ENCODE data around the gene CCDC92.

The CCDC92 gene

GRCh38 chr12:123928274-123928865 is 44.3 kb downstream of the CCDC92 start:
- no peak overlapping the region for H3K9ac ChIP-seq (ENCODE audit: low read depth in 1 of 2, low read length in 2 of 2)
- no peak overlapping the region for H3K27ac ChIP-seq (ENCODE audit: low read depth in 2 of 2, low read length in 2 of 2)
- peaks cover 0 to 6% of the 10 kb centered on the region in 2 donors for H3K27me3 ChIP-seq (ENCODE audit: control insufficient read depth in 2 of 2, insufficient read depth in 2 of 2, low read length in 2 of 2)
- no peaks in the 10 kb centered on the region for H3K9me3 ChIP-seq (ENCODE audit: control insufficient read depth in 2 of 2, low read length in 2 of 2)
- no peaks in the 10 kb centered on the region for H3K4me1 ChIP-seq (ENCODE audit: control insufficient read depth in 2 of 2, insufficient read depth in 2 of 2, low read length in 2 of 2)
- H3K36me3 ChIP-seq (ENCODE audit: control insufficient read depth in 2 of 2, insufficient read depth in 2 of 2, low read length in 2 of 2) = no peaks in the 10 kb centered on the region
- H3K4me3 ChIP-seq (ENCODE audit: low read length in 2 of 2) = no peak overlapping the region

GRCh38 chr12:123924539-123924938 is 48.1 kb downstream of the CCDC92 start:
- no peaks in the 10 kb centered on the region for H3K9me3 ChIP-seq (ENCODE audit: control insufficient read depth in 2 of 2, low read length in 2 of 2)

GRCh38 chr12:123923927-123924326 is 48.7 kb downstream of the CCDC92 start:
- Histone ChIP-seq H3K27me3 (ENCODE audit: control insufficient read depth in 2 of 2, insufficient read depth in 2 of 2, low read length in 2 of 2) (peaks cover 0 to 6% of the 10 kb centered on the region in 2 donors), H3K4me3 (ENCODE audit: low read length in 2 of 2) (no peak overlapping the region), H3K9ac (ENCODE audit: low read depth in 1 of 2, low read length in 2 of 2) (no peak overlapping the region), H3K27ac (ENCODE audit: low read depth in 2 of 2, low read length in 2 of 2) (no peak overlapping the region), H3K9me3 (ENCODE audit: control insufficient read depth in 2 of 2, low read length in 2 of 2) (no peaks in the 10 kb centered on the region), H3K36me3 (ENCODE audit: control insufficient read depth in 2 of 2, insufficient read depth in 2 of 2, low read length in 2 of 2) (no peaks in the 10 kb centered on the region), H3K4me1 (ENCODE audit: control insufficient read depth in 2 of 2, insufficient read depth in 2 of 2, low read length in 2 of 2) (no peaks in the 10 kb centered on the region)

More at GRCh38 chr12:123924539-123924938, 48.1 kb downstream of the CCDC92 start:
- H3K4me3 ChIP-seq (ENCODE audit: low read length in 2 of 2) = no peak overlapping the region
- H3K9ac ChIP-seq (ENCODE audit: low read depth in 1 of 2, low read length in 2 of 2) = no peak overlapping the region
- H3K27ac ChIP-seq (ENCODE audit: low read depth in 2 of 2, low read length in 2 of 2) = no peak overlapping the region
- H3K27me3 ChIP-seq (ENCODE audit: control insufficient read depth in 2 of 2, insufficient read depth in 2 of 2, low read length in 2 of 2) = peaks cover 0 to 6% of the 10 kb centered on the region in 2 donors
- no peaks in the 10 kb centered on the region for H3K36me3 ChIP-seq (ENCODE audit: control insufficient read depth in 2 of 2, insufficient read depth in 2 of 2, low read length in 2 of 2)
- no peaks in the 10 kb centered on the region for H3K4me1 ChIP-seq (ENCODE audit: control insufficient read depth in 2 of 2, insufficient read depth in 2 of 2, low read length in 2 of 2)

GRCh38 chr12:123923038-123923437 is 49.6 kb downstream of the CCDC92 start:
- peaks cover 0 to 6% of the 10 kb centered on the region in 2 donors for H3K27me3 ChIP-seq (ENCODE audit: control insufficient read depth in 2 of 2, insufficient read depth in 2 of 2, low read length in 2 of 2)
- no peak overlapping the region for H3K27ac ChIP-seq (ENCODE audit: low read depth in 2 of 2, low read length in 2 of 2)
- H3K36me3 ChIP-seq (ENCODE audit: control insufficient read depth in 2 of 2, insufficient read depth in 2 of 2, low read length in 2 of 2) = no peaks in the 10 kb centered on the region
- no peak overlapping the region for H3K9ac ChIP-seq (ENCODE audit: low read depth in 1 of 2, low read length in 2 of 2)
- no peaks in the 10 kb centered on the region for H3K9me3 ChIP-seq (ENCODE audit: control insufficient read depth in 2 of 2, low read length in 2 of 2)
- no peaks in the 10 kb centered on the region for H3K4me1 ChIP-seq (ENCODE audit: control insufficient read depth in 2 of 2, insufficient read depth in 2 of 2, low read length in 2 of 2)
- no peak overlapping the region for H3K4me3 ChIP-seq (ENCODE audit: low read length in 2 of 2)

- Histone ChIP-seq H3K4me1 (ENCODE audit: control insufficient read depth in 2 of 2, insufficient read depth in 2 of 2, low read length in 2 of 2) (peaks cover 0 to 3% of the 10 kb centered on the region in 2 donors), H3K4me3 (ENCODE audit: low read length in 2 of 2) (no peak overlapping the region), H3K27me3 (ENCODE audit: control insufficient read depth in 2 of 2, insufficient read depth in 2 of 2, low read length in 2 of 2) (no peaks in the 10 kb centered on the region)
Observed at GRCh38 chr12:123919980-123920360, 52.7 kb downstream of the CCDC92 start.

GRCh38 chr12:123917337-123917850 is 55.2 kb downstream of the CCDC92 start:
- no peak overlapping the region for H3K4me3 ChIP-seq (ENCODE audit: low read length in 2 of 2)
- no peaks in the 10 kb centered on the region for H3K36me3 ChIP-seq (ENCODE audit: control insufficient read depth in 2 of 2, insufficient read depth in 2 of 2, low read length in 2 of 2)
- H3K27me3 ChIP-seq (ENCODE audit: control insufficient read depth in 2 of 2, insufficient read depth in 2 of 2, low read length in 2 of 2) = no peaks in the 10 kb centered on the region
- H3K4me1 ChIP-seq (ENCODE audit: control insufficient read depth in 2 of 2, insufficient read depth in 2 of 2, low read length in 2 of 2) = peaks cover 0 to 3% of the 10 kb centered on the region in 2 donors
- no peak overlapping the region for H3K27ac ChIP-seq (ENCODE audit: low read depth in 2 of 2, low read length in 2 of 2)
- no peaks in the 10 kb centered on the region for H3K9me3 ChIP-seq (ENCODE audit: control insufficient read depth in 2 of 2, low read length in 2 of 2)
- H3K9ac ChIP-seq (ENCODE audit: low read depth in 1 of 2, low read length in 2 of 2) = no peak overlapping the region

More at GRCh38 chr12:123919980-123920360, 52.7 kb downstream of the CCDC92 start:
- no peaks in the 10 kb centered on the region for H3K9me3 ChIP-seq (ENCODE audit: control insufficient read depth in 2 of 2, low read length in 2 of 2)
- no peaks in the 10 kb centered on the region for H3K36me3 ChIP-seq (ENCODE audit: control insufficient read depth in 2 of 2, insufficient read depth in 2 of 2, low read length in 2 of 2)
- no peak overlapping the region for H3K9ac ChIP-seq (ENCODE audit: low read depth in 1 of 2, low read length in 2 of 2)
- H3K27ac ChIP-seq (ENCODE audit: low read depth in 2 of 2, low read length in 2 of 2) = no peak overlapping the region

- H3K27ac ChIP-seq (ENCODE audit: low read depth in 2 of 2, low read length in 2 of 2) = no peak overlapping the region
- peaks cover 0 to 3% of the 10 kb centered on the region in 2 donors for H3K4me1 ChIP-seq (ENCODE audit: control insufficient read depth in 2 of 2, insufficient read depth in 2 of 2, low read length in 2 of 2)
- H3K4me3 ChIP-seq (ENCODE audit: low read length in 2 of 2) = no peak overlapping the region
- H3K9me3 ChIP-seq (ENCODE audit: control insufficient read depth in 2 of 2, low read length in 2 of 2) = no peaks in the 10 kb centered on the region
- no peaks in the 10 kb centered on the region for H3K27me3 ChIP-seq (ENCODE audit: control insufficient read depth in 2 of 2, insufficient read depth in 2 of 2, low read length in 2 of 2)
- H3K36me3 ChIP-seq (ENCODE audit: control insufficient read depth in 2 of 2, insufficient read depth in 2 of 2, low read length in 2 of 2) = no peaks in the 10 kb centered on the region
- no peak overlapping the region for H3K9ac ChIP-seq (ENCODE audit: low read depth in 1 of 2, low read length in 2 of 2)
Observed at GRCh38 chr12:123916729-123917128, 55.9 kb downstream of the CCDC92 start.

GRCh38 chr12:123914726-123915333 is 57.8 kb downstream of the CCDC92 start:
- Histone ChIP-seq H3K27me3 (ENCODE audit: control insufficient read depth in 2 of 2, insufficient read depth in 2 of 2, low read length in 2 of 2) (no peaks in the 10 kb centered on the region), H3K27ac (ENCODE audit: low read depth in 2 of 2, low read length in 2 of 2) (no peak overlapping the region), H3K36me3 (ENCODE audit: control insufficient read depth in 2 of 2, insufficient read depth in 2 of 2, low read length in 2 of 2) (no peaks in the 10 kb centered on the region), H3K9me3 (ENCODE audit: control insufficient read depth in 2 of 2, low read length in 2 of 2) (no peaks in the 10 kb centered on the region), H3K4me3 (ENCODE audit: low read length in 2 of 2) (no peak overlapping the region), H3K4me1 (ENCODE audit: control insufficient read depth in 2 of 2, insufficient read depth in 2 of 2, low read length in 2 of 2) (peaks cover 0 to 3% of the 10 kb centered on the region in 2 donors), H3K9ac (ENCODE audit: low read depth in 1 of 2, low read length in 2 of 2) (no peak overlapping the region)

- H3K4me3 ChIP-seq (ENCODE audit: low read length in 2 of 2) = no peak overlapping the region
- no peaks in the 10 kb centered on the region for H3K27me3 ChIP-seq (ENCODE audit: control insufficient read depth in 2 of 2, insufficient read depth in 2 of 2, low read length in 2 of 2)
- no peak overlapping the region for H3K27ac ChIP-seq (ENCODE audit: low read depth in 2 of 2, low read length in 2 of 2)
- H3K4me1 ChIP-seq (ENCODE audit: control insufficient read depth in 2 of 2, insufficient read depth in 2 of 2, low read length in 2 of 2) = peaks cover 0 to 3% of the 10 kb centered on the region in 2 donors
- H3K9ac ChIP-seq (ENCODE audit: low read depth in 1 of 2, low read length in 2 of 2) = no peak overlapping the region
- H3K36me3 ChIP-seq (ENCODE audit: control insufficient read depth in 2 of 2, insufficient read depth in 2 of 2, low read length in 2 of 2) = no peaks in the 10 kb centered on the region
- no peaks in the 10 kb centered on the region for H3K9me3 ChIP-seq (ENCODE audit: control insufficient read depth in 2 of 2, low read length in 2 of 2)
Observed at GRCh38 chr12:123912415-123913380, 59.9 kb downstream of the CCDC92 start.

Data from mucosa of rectum (tissue), 2 donors.